Measurements from ENCODE around the gene ZNF418.
"Not testable (repeated sequence)": the region's sequence is repeated elsewhere in the genome, so short reads cannot be mapped to it uniquely, and the experiment has no call there.

ZNF418 gene

DNA sequence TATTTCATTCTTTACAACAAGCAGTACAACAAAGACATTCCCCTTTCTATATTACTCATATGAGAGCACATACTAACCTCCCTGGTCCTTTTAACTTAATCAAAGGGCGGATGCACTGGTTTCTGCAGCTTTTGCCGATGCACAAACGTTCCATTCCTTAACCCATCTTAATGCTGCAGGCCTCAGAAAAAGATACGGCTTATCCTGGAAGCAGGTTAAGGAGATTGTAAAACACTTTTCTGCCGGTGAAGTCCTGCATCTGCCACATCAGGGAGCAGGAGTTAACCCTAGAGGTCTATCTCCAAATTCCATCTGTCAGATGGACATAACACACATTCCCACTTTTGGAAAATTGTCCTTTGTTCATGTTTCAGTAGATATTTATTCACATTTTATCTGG, 34.9 kb downstream of the ZNF418 start:
- DNase-seq (ENCODE audit: low read depth): no peak
- TF ChIP-seq, protein P1, sequence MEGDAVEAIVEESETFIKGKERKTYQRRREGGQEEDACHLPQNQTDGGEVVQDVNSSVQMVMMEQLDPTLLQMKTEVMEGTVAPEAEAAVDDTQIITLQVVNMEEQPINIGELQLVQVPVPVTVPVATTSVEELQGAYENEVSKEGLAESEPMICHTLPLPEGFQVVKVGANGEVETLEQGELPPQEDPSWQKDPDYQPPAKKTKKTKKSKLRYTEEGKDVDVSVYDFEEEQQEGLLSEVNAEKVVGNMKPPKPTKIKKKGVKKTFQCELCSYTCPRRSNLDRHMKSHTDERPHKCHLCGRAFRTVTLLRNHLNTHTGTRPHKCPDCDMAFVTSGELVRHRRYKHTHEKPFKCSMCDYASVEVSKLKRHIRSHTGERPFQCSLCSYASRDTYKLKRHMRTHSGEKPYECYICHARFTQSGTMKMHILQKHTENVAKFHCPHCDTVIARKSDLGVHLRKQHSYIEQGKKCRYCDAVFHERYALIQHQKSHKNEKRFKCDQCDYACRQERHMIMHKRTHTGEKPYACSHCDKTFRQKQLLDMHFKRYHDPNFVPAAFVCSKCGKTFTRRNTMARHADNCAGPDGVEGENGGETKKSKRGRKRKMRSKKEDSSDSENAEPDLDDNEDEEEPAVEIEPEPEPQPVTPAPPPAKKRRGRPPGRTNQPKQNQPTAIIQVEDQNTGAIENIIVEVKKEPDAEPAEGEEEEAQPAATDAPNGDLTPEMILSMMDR (IDR thresholded peaks at IDR 0.05; ENCODE audit: low read length, missing control alignments): no peak
- H3K4me3 ChIP-seq (replicated peaks; ENCODE audit: low read depth, low read length): no peak overlapping the region

DNA sequence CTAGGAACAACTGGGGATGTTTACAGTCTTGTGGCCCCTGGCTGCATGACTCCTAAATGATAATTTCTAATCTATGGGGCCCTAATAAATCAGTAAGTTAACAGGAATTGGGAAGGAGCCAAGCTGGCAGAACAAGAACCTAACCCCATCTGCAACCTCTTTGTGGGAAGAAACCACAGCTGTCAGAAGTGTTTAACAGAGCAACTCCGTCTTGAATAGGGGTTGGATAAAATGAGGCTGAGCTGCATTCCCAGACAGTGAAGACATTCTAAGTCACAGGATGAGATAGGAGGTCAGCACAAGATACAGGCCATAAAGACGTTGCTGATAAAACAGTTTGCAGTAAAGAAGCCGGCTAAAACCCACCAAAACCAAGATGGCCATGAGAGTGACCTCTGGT, 44.5 kb downstream of the ZNF418 start:
- not testable (repeated sequence) for H3K4me3 ChIP-seq (replicated peaks; ENCODE audit: low read depth, low read length)
- DNase-seq (ENCODE audit: low read depth): peak; percentile 65

DNA sequence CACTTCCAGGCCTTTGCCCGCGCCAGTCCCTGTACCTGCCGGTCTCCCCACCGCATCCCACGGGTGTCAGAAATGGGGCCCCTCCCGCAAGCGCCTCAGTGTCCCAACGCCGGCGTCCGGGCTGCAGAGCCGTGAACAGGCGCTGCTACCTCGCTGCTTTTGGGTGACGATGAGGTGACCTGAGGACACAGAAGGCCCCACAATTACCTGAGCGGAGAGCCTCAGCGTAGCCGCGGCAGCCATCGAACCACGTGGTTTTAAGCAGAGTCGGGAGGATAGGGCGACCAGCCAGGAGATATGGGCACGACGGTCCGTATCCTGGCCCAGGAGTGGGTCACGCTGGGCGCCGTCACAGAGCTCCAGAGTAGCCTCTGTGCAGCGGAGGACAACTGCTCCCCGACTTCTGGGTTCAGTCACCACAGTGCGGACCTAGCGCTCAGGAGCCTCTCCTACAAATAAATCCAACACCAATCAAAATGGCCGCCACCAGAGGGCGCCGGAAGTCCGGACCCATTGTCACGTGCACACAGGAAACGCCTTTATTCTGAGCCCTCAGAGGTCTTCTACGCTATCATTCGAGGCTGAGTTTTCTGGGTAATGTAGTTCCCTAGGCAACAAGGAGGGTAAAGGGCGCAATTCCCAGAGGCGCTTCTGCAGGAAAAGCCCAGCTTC, 46.5 kb downstream of the ZNF418 start, which contains the start of gene ZNF814:
ZNF814 (minus strand) TSS at position 478 of the 672 bp plus-strand sequence; CDS start at position 243, 235 bp downstream.
- peak within 1 kb of the TSS; percentile 94 for H3K4me3 ChIP-seq (replicated peaks; ENCODE audit: low read depth, low read length)
- peak; percentile 91 for DNase-seq (ENCODE audit: low read depth)
- TF ChIP-seq, protein P1 (IDR thresholded peaks at IDR 0.05; ENCODE audit: low read length, missing control alignments): peak; percentile 21

DNA sequence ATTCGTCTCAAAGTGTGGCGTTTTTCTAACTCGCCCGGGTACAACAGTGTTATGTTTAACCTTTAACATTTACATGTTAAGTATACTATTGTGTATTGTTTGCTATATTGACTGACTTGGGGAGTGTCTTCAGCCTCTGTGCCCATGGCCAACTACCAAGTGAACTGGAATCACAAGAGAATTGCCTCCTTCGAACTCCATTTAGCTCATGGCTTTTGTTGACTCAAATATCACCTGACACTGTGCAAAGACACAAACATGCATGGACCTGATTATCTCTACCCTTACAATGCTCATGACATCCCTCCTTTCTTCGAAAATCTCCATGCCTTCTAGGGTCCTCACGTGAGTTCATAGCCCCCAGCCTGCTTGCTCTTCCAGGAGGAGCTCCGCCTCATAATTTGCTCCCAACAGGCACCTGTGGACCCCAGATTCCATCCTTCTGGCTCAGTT, 47.1 kb downstream of the ZNF418 start:
- TF ChIP-seq, protein P1 (IDR thresholded peaks at IDR 0.05; ENCODE audit: low read length, missing control alignments): no peak

DNA sequence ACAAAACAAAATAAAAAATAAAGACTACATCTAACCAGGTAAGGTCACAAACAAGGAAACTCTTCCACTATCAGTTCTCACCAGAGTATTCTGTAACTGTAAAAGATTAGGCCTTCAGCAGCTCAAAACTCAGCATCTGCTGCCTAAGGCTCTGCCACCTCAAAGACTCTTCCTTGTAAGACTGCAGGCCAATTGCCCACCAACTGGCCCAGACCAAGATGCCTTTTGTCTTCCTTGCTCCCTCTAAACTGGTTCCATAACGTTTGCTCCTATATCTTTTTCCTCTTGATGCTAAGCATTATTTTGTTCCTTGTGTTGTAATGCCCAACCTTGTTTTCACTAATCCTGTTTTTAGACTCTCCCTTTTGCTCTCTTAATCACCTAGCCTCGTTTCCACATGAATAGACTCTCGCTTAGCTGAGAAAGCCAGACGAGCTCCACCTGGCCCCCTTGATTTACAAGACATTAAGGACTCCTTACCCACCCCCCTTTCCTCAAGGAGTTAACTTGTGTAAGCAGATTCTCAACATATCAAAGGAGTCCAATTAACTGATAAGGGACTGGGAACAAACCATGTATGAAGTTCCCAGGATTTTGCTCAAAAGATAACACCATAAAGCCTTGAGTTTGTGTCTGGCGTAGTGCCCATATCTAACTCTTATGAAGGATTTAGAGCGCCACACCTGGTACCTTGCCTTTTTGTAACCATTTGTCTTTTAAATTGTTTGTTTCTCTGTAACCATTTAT, 47.8 kb downstream of the ZNF418 start:
- peak overlapping the region; percentile 94 for H3K4me3 ChIP-seq (replicated peaks; ENCODE audit: low read depth, low read length)
- TF ChIP-seq, protein P1 (IDR thresholded peaks at IDR 0.05; ENCODE audit: low read length, missing control alignments): no peak
- peak; percentile 48 for DNase-seq (ENCODE audit: low read depth)

More for the DNA sequence above, 47.1 kb downstream of the ZNF418 start:
- peak overlapping the region; percentile 94 for H3K4me3 ChIP-seq (replicated peaks; ENCODE audit: low read depth, low read length)
- no peak for DNase-seq (ENCODE audit: low read depth)

DNA sequence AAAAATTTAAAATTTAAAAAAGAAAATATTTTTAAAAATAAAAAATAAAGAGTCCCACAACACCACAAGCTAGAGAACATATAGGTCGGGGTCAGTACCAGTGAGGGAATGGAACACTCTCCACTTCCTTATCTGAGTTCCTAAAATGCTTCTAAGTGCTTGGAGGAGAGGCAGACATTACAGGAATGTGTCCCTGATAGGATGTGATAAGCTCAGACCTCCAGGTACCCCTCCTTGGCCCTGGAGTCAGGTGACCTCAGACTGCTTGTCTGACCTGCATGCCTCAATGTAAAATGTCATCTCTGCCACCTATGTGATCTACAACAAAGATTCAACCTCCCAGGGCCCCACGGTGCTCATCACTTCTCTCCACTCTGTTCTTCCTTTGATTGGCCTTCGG, 49.2 kb downstream of the ZNF418 start:
- DNase-seq (ENCODE audit: low read depth): no peak
- no peak overlapping the region for H3K4me3 ChIP-seq (replicated peaks; ENCODE audit: low read depth, low read length)
- TF ChIP-seq, protein P1 (IDR thresholded peaks at IDR 0.05; ENCODE audit: low read length, missing control alignments): no peak

DNA sequence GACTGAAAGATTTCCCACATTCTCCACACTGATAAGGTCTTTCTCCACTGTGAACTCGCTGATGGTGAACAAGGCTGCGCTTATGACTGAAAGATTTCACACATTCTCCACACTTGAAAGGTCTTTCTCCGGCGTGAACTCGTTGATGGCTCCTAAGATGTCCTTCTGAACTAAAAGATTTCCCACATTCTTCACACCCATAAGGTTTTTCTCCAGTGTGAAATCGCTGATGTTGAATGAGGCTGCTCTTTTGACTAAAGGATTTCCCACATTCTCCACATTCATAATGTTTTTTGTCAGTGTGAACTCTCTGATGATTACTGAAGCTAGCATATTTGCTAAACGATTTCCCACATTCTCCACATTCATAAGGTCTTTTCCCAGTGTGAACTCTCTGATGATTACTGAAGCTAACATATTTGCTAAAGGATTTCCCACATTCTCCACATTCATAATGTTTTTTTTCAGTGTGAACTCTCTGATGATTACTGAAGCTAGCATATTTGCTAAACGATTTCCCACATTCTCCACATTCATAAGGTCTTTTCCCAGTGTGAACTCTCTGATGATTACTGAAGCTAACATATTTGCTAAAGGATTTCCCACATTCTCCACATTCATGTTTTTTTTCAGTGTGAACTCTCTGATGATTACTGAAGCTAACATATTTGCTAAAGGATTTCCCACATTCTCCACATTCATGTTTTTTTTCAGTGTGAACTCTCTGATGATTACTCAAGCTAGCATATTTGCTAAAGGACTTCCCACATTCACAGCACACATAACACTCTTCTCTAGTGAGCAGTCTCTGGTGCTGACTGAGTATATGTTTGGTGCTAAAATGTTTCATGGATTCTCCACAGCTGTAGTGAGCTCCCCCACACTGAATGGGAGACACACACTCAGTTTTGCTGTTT, 61.1 kb downstream of the ZNF418 start:
- H3K4me3 ChIP-seq (replicated peaks; ENCODE audit: low read depth, low read length); DNase-seq (ENCODE audit: low read depth): not testable (repeated sequence)

All from fibroblast of pulmonary artery (primary cell).